ENCODE data around the gene EMC7.
"Not testable (repeated sequence)": the region's sequence is repeated elsewhere in the genome, so short reads cannot be mapped to it uniquely, and the experiment has no call there.

The EMC7 gene

DNA sequence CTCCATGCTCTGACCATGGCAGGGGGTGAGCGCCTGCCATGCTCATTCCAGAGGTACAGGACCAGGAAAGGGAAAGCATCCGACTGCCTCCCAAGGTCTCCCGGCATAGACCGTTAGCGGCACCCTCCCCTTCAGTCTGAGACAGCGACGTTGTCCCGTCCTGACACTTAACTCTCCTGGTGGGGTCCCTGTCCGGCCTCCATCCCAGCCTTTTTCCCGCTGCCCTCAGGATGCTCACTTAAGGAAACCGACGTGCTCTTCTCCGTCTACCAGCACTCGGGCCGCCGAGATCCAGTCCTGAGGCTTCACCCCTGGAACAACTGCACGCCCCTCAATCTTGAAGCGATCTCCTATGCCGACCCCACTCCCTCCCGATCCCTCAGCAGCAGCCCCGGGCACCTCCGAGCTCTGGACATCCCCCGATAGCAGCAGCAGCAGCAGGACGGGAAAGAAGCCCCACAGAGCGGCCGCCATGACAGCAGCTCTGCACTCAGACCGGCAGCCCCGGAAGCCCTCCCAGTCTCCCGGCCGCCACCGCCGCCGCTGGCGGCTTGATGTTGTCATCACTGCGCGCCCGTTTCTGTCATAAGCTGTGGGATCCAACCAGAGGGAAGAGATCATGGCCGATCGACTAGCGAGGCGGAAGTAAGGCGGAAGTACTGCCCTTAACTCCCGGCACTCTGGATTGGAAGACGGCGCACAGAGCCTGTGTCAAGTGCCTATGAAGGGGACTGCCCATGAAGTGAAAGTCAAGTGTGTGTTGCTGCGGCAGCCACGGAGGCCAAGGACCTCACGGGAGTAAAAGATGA is at the start of gene EMC7, which contains the start of gene PGBD4:
TSS of gene EMC7 (minus strand) at position 497 of the 809 bp plus-strand sequence. CDS start at position 474, 23 bp downstream.
TSS of gene PGBD4 (plus strand) at position 718 of the 809 bp plus-strand sequence. CDS start 449 bp downstream, outside the sequence.
- peak; percentile 94 for DNase-seq

DNA sequence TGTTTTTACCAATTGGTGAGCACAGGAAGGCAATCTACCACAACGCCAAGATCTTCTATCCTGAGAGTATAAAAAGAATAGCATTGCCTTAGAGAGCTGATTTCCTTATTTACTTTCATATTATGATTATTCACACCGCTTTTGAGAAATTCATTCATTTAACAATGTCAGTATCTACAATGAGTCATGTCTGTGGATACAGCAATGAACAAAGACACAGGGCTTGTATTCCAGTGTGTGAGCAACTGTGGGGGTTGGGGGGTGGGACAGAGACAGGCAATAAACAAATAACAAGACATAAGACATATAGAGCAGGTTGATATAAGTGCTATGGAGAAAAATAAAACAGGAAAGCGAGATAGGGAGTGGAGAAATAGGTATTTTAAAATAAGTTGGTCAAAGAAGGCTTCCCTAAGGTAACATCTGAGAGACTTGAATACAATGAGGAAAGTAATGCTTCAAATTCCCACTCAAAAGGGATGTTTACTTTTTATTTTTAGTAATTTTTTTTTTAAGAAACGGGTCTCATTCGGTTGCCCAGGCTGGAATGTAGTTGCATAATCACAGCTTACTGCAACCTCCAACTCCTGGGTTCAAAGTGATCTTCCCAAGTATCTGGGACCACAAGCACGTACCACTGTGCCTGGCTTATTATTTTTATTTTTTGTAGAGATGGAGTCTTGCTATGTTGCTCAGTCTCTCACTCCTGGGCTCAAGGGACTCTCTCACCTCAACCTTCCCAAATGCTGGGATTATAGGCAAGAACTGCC is 45.9 kb upstream of the EMC7 start:
- DNase-seq: no peak

DNA sequence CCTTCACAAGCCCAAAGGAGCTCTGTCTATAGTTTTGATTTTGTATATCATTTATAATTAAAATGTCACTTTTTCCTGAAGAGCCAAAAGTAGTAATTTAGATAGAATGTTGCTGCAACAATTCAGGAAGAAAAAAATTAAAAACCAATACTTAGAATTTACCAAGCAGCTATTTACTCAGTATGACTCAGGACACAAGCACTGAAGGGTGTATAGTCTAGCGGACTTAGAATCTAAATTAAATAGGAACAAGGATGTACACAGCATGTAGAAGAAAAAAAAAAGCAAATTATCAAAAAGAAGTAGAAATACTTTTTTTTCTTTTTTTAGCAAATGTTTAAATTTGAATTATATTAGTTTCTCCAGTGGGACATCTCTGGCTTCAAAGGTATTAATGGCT is 31.8 kb upstream of the EMC7 start:
- no peak for DNase-seq

DNA sequence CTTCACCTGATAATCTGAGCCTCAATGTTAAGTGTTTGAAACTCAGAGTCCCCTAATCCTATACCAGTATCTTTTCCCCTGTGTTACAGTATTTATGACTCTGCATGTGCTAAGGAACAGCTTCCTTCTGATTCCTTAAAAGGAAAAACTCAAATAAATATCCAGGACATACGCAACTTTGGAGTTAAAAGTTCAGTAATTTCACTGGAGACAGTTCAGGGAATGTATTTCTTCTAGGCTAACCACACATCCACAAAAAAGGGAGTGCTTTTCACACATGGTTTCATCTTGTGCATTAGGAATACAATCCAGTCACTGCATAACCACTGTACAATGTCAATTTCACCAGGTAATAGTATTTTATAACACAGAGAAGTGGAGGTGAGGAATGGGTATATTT is 31.2 kb upstream of the EMC7 start:
- DNase-seq: no peak

DNA sequence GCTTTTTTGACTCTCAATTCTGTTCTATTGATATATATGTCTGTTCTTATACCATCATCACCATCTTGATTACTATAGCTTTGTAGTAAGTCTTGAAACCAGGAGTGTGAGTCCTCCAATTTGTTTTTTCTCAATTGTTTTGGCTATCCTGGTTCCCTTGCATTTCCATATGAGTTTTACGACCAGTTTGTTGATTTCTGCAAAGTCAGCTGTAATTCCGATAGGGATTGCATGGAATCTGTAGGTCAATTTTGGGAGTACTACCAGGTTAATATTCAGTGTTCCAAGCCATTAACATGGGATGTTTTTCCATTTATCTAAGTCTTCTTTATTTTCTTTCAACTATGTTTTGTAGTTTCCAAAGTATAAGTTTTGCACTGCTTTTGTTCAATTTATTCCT is 27.2 kb upstream of the EMC7 start:
- no peak for DNase-seq

DNA sequence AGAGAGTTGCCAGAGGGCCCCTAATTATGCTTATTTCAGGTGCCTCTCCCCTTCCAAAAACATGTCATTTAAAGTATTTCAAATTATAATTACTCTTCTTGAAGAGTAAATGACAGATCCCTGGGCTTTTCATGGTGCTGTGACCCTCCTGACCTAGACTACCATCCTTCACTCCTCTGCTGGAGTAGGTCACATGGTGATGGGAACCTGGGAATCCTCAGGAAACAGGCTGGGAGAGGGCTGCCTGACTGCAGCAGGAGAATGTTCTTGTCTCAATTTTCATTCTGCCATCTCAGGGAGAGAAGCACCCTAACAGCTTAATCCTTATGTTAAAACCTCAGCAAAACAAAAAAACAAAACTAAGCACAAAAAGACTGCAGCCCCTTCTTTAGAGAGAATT is 24.9 kb upstream of the EMC7 start:
- DNase-seq: no peak

DNA sequence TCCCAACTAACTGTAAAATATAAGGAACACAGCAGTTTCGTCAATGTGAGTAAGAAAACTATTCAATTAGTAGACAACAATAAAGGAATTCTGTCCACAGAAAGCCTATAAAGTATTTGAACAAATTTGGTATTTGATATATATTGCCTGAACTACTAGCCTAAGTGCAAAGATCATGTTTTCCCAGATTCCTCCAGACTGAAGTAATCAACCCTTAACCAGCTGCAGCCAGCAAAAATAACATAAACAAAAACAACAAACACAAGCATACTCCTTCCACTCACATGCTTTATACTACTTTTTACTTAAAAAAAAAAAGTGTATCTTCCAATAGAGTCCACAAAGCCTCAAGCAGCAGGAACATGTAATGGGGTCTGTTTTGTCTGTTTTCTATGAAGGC is 24.3 kb upstream of the EMC7 start:
- DNase-seq: no peak

DNA sequence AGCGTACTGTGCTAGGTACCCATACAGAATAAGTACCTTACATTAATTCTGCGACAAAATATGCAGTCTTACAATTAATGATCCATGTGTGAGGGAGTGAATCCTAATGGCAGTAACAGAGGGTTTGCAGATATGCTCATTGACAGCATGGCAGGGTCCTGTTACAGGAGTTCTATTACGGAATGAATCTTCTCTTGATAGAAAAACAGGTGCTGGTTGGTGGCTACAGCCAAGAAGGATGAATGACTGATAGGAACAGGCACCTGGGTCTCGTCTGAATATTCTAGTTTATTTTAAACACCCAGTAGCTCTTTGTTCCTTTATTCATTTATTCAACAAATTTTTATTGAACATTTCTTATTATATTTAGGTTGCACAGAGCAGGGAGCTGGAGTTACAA is 23.0 kb upstream of the EMC7 start:
- DNase-seq: no peak

DNA sequence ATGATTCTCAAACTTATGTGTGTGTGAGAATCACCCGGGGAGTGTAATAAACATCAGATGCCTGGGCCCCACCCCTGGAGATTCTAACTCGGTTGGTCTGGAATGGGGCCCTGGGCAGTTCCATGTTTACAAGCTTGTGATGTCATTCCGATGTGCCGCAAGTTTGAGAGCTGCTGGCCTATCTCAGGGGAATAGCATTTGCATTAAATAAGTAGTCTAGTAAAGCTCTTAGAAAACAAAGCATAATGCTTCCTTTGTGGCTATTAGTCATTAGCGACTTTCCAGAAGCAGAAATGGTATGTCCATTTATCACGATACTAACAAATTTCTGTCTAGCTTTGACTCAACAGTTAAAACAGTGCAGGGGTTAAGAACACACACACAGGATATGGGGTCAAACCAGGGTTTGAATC is 21.1 kb upstream of the EMC7 start:
- no peak for DNase-seq

DNA sequence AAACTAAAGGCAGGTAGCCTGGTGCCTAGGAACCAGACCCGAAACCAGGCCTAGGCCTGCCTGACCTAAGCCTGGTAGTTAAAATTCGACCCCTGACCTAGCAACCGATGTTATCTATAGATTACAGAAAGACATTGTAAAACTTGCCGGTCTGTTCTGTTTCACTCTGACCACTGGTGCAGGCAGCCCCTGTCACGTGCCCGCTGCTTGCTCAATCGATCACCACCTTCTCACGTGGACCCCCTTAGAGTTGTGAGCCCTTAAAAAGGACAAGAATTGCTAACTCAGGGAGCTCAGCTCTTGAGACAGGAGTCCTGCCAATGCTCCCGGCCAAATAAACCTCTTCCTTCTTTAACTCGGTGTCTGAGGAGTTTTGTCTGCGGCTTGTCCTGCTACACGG is 20.1 kb upstream of the EMC7 start:
- DNase-seq: not testable (repeated sequence)

DNA sequence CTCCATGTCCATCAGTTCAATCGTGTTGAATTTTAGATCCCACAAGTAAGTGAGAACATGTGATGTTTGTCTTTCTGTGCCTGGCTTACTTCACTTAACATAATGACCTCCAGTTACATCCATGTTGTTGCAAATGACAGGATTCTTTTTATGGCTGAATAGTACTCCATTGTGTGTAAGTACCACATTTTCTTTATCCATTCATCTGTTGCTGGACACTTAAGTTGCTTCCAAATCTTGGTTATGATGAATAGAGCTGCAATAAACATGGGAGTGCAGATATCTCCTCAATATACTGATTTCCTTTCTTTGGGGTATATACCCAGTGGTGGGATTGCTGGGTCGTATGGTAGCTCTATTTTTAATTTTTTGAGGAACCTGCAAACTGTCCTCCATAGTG is 18.8 kb upstream of the EMC7 start:
- not testable (repeated sequence) for DNase-seq

DNA sequence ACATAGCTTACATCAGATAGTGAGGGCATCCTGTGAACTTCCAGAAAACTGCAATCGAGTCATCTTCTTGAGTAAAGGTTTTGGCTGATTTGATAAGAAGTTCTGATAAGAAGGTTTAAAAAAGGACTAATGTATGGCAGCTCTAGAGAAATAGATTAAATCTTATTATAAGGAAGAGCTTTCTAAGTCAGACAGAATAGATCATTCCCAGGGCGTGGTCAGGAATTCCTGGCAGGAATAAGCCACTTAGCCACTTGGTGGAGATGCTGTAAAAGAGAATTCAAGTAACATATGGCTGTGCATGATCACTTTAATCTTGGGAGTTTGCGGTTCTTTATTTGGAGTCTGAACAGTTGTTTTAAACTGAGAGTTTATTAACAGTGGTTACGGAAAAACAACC is 17.6 kb upstream of the EMC7 start:
- no peak for DNase-seq

DNA sequence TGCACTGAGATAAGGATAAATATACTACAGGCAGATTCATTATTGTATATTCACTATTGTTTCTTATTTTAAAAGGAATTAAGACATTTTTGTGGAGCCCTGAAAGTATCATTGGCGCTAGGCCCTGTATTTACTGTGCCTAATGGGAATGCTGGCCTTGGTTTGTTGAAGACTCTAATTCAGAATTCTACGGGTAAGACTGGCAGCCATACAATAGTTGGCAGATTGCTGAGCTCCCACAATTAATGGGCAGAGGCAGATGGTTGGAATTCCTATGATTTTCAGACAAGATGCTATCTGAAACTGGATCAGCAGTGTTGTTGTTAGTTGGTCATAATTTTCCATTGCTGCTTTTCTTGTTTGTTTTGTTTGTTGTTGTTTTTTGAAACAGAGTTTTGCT is 15.0 kb upstream of the EMC7 start:
- DNase-seq: no peak

DNA sequence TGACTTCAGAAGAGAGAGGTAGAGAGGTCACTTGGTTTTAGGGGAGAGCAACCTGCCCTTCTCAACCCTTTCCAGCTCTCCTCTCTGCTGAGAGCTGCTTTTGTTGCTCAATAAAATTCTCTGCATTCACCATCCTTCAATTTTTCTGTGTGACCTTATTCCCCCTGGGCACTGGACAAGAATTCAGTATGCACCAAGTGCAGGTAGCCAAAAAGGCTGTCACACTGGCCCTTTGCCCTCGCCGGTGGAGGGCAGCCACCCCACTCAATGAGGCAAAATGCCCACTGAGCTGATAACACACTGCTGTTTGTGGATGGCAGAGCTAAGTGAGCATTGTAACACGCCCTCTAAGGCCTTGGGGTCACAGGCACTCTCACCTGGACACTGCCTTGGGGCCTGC is 13.1 kb upstream of the EMC7 start:
- no peak for DNase-seq

DNA sequence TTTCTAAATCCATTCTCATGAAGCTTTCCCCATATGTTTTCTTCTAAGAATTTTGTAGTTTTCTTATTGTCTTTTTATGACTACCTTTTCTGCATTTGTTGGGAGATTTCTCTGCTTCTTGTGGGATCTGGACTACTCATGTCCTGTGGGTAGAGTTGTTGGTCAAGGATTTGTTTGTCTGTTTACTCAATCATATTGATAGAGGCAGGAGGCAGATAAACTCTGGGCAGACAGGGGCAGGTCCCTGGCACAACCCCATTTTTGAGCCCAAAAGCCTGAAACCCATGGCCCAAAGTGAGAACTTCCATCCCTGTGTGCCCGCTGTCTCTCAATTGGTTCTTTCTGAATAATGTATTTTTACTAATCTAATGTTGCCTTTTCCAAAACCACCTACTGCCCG is 12.6 kb upstream of the EMC7 start:
- DNase-seq: no peak

DNA sequence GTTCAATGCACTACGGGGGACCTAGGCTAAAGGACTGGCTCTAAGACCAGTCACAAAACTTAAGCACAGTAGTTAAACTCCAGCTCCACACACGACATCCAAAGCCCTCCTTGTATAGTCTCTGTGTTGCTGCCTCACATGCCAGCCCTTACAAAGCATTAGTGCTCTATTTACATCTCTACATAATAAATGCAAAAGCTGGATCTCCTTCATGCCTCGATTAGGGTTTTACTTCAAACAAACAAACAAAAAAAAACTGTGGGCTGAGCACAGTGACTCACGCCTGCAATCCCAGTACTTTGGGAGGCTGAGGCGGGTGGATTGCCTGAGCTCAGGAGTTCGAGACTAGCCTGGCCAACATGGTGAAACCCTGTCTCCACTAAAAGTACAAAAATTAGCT is 9.8 kb upstream of the EMC7 start:
- DNase-seq: no peak

DNA sequence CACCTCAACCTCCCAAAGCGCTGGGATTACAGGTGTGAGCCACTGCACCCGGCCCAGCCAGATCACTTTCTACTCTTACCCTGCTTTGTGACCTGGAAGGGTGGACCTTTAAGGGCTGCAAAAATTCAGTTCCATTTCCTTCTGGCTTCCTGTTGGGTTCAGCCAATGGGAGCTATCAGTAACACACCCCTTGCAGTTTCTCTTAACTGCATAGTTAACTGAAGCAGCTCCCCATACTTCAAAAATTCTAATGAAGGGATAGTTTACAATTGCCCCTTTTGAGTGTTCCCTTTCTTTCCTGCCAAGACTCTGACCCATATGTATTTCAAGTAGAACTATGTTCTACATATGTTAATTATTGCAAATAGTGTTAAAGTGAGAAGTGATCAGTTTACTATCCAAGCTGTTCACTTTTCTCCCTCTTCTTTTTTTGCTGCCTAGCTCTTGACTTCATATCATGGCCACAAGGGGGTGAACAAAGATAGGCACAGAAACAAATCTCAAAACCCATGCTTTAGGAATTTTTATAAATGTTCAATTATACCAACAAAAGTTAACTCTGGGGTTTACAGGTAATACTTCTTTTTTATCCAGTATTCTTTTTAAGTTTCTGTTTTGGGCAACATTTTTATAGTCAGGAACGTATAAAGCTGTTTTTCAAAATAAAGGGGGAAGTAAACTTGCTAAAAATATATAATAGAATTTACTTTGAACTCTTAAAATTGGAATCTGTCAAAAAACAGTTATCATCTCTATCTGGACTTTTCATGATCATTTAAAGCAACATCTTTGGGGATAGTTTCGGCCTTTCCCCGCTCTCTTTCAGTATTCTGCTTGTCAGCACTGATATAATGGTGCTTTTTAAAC is 8.4 kb upstream of the EMC7 start:
- peak; percentile 5 for DNase-seq

DNA sequence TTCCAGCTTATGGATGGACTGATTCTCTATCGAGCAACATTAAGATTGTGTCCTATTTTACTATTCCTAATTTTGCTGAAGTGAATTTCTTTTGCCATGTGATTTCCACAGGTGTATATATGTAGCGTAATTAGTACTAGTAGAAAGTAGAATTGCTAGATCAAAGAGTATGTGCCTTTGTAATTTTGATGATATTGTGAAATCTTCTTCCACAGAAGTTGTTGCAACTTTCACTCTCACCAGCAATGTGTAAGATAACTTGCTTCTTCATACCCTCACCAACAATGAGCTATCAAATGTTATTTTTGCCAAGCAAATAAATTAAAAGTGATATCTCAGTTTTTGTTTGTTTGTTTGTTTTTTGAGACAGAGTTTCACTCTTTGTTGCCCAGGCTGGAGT is 5.7 kb upstream of the EMC7 start:
- DNase-seq: no peak

DNA sequence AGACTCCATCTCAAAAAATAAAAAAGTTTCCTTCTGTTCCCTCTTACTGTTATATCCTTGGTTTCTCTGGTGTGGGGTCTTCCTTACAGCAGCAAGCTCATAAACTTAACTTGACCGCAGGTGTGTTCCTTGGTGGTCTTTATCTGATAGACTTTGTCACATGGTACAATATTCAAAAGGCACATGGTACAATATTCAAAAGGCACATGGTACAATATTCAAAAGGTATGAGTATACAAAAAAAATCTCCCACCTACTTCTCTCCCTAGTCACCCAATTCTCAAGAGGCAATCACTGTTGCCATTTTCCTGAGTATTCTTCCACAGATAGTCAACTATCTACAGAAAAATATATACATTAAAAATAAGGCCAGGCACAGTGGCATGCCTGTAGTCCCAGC is 4.8 kb upstream of the EMC7 start:
- no peak for DNase-seq

DNA sequence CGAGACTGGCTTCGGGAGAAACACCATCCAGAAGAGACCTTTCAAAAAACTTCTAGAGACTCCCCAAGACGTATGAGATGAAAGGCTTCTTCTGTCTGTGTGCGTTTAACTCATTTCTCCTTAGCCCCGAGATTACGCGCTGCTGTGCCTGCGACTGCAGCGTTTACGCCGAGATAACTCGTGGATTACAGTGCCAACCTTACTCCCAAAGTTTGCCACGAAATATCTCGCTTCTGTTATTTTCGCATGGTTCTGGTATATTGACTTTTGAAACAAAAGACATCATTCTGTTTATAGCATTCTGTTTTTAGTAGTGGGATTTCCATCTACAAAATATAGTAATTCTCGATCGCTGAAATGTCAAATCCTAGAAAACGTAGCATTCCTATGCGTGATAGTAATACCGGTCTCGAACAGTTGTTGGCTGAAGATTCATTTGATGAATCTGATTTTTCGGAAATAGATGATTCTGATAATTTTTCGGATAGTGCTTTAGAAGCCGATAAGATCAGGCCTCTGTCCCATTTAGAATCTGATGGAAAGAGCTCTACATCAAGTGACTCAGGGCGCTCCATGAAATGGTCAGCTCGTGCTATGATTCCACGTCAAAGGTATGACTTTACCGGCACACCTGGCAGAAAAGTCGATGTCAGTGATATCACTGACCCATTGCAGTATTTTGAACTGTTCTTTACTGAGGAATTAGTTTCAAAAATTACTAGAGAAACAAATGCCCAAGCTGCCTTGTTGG is 688 bp upstream of the EMC7 start:
- no peak for DNase-seq

DNA sequence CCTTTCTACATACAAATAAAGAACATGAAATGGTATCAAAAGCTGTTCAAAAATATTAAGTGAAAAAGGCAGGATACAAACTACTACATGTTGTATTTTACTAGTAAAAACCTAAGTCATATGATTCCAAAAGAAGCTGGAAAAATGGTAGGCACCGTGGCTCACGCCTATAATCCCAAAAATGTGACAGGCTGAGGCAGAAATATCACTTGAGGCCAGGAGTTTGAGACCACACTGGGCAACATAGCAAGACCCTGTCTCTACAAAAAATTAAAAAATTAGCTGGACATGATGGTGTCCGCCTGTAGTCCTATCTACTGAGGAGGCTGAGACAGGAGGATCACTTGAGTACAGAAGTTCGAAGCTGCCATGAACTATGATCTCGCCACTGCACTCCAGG is 1.7 kb downstream of the EMC7 start:
- DNase-seq: no peak

DNA sequence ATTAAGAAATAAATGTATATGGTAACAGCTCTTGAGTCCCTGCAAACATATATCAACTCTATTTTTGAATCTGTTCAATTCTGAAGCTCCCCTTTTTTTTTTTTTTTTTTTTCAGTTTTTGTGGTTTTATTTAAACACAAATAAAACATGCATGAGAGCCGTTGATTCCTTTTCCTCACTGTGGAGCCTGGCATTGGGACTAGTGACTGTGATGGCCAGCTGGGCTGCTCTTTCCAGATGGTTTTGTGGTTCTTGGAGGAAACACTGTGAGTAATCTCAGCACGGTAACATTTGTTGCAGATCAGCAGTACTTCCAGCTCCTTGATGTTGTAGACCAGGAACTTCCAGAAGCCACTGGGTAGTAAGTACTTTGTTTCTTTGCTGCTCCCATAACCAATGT is 15.9 kb downstream of the EMC7 start:
- no peak for DNase-seq

DNA sequence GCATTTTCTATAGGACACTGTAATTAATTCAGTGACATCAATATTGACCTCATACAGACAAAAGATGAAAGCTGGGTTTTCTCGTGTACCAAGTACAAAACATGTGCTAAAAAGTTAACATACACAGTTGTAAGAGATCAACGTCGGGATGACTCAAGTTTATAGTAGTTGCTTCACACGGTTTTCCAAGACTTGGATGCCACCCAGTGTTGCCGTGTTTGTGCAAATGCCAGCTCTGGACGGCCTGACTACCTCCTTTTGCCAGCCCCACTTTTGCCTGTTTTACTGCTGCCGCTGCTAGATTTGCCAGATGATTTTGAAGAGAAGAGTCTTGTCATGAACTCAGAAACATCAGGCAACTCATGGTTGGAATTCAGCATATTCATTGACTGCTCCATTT is 17.6 kb downstream of the EMC7 start:
- no peak for DNase-seq

Data from NCI-H1092 (cell line).